BJ (cell line): ENCODE measurements around the gene SNRPF. TPM values are rescaled to one million over a fixed set of nuclear protein-coding genes. Genes with fewer than 3 reads are reported as not detected.

Experiments
- CTCF ChIA-PET: fragments of 350-600 bp; formaldehyde crosslinking; extraction: SDS; loops from one replicate; lab custom pipeline; 2021; ENCODE audit warnings: antibody characterized with exemption, inconsistent platforms; lab: Yijun Ruan, JAX
- POLR2A ChIA-PET: fragments of 300-600 bp; sonication (Branson Sonifier 250); formaldehyde crosslinking; extraction: SDS; loops from one replicate; lab custom pipeline; 2021; ENCODE audit warnings: antibody characterized with exemption; lab: Charles Lee
- DNase-seq: peaks from one replicate; pipeline ENCODE4 v3.0.0-alpha.2; 2011; ENCODE audit warnings: low read depth
- H3K27me3 ChIP-seq: 2 replicates; pipeline ENCODE4 v1.6.0; 2011; ENCODE audit warnings: low read length; ENCODE audit not compliant: control insufficient read depth, insufficient read depth
- H3K36me3 ChIP-seq: 2 replicates; pipeline ENCODE4 v1.5.1; 2011; ENCODE audit warnings: low read length; ENCODE audit not compliant: control insufficient read depth, insufficient read depth
- H3K4me3 ChIP-seq: 2 replicates; pipeline ENCODE4 v1.5.1; 2011; ENCODE audit warnings: low read depth, mild to moderate bottlenecking, control low read depth, low read length
- CTCF ChIP-seq: IDR thresholded peaks from 2 replicates; pipeline ENCODE4 v1.5.1; 2011; ENCODE audit warnings: low read depth, mild to moderate bottlenecking, control low read depth, inconsistent platforms, low read length, moderate library complexity; ENCODE audit not compliant: insufficient read depth
- polyA plus RNA-seq: library from polyadenylated mRNA; depleted of rRNA; stranded (reverse); fragments of >200 nt; gene quantifications from 2 replicates; pipeline ENCODE4 v1.2.3, GENCODE V29; 2011

SNRPF gene
- polyA plus RNA-seq, 1 experiment, result 8.9 TPM

- no peak for DNase-seq
- H3K36me3 ChIP-seq, result no peaks in the 10 kb centered on the region
- POLR2A ChIA-PET, result no interaction called here
- H3K4me3 ChIP-seq, result no peak overlapping the region
- H3K27me3 ChIP-seq, result peaks cover 13% of the 10 kb centered on the region
- TF ChIP-seq CTCF, result no peak
- CTCF ChIA-PET, result no interaction called here
Measured at GRCh38 chr12:95851606-95852005, 7.1 kb upstream of the SNRPF start.

DNA sequence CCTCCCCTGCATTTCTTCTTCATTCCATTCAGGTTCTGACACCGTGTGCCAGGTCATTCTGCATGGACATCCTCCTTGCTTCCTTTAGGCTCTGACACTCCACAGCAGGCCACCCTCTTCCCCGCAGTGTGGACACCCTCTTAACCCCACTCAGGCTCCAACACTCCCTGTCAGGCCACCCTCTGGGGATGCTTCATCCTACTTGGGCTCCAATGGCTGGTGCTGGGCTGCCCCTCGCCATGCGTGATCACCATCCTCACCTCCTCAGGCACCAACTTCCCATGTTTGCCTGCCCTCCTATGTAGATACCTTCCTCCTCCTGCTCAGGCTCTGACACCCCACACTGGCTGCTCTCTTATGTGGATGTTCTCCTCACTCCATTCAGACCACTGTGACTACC, 6.6 kb upstream of the SNRPF start:
- DNase-seq, result no peak
- no peak for TF ChIP-seq CTCF
- Histone ChIP-seq H3K27me3 (peaks cover 10% of the 10 kb centered on the region), H3K36me3 (no peaks in the 10 kb centered on the region), H3K4me3 (no peak overlapping the region)
- POLR2A ChIA-PET, result no interaction called here
- CTCF ChIA-PET, result interaction anchor here (1.3 kb wide), 1 partner anchor 13 kb away, joined by 3 read pairs; no protein-coding TSS in a partner anchor

DNA sequence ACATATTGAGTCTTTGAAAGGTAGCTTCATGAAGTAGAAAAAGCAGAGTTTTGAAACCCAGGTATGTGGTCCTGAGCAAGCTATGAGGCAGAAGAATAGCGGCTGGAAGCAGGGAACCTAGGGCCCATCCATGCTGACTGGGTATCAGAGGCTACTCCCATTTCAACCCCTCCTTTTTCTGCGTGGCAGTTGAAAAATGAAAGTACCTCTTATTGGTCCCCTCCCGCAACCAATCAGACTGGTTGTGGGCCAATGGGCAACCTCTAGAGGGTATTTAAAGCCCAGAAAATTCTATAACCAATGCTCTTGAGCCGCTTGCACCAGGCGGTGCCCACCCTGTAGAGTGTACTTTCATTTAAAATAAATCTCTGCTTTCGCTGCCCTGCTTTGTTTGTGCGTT, 1.6 kb upstream of the SNRPF start:
- CTCF ChIA-PET, result no interaction called here
- DNase-seq, result no peak
- POLR2A ChIA-PET, result no interaction called here
- no peaks in the 10 kb centered on the region for H3K36me3 ChIP-seq
- TF ChIP-seq CTCF, result no peak
- peaks cover 7% of the 10 kb centered on the region for H3K27me3 ChIP-seq
- no peak overlapping the region for H3K4me3 ChIP-seq

DNA sequence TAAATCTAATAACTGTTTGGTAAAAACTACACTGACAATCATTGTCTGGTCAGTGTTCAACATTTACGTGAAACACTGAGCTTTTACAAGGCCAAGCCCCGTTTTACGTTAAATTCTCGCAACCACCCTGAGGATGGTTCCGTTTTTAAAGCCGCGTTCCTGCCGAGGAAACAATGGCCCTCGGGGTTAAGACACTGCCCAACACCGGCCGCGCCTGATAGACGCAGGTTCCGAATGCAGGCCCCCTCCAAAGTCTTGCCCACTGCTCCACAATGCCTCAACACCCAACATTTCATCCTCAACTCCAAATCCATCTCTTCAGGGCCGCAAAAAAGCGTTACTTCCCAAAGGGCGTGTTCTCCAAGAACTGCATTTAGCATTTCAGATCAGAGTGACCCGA, 953 bp upstream of the SNRPF start:
- no peak for DNase-seq
- no peaks in the 10 kb centered on the region for H3K36me3 ChIP-seq
- no peak for TF ChIP-seq CTCF
- H3K27me3 ChIP-seq, result peaks cover 4% of the 10 kb centered on the region
- no peak overlapping the region for H3K4me3 ChIP-seq
- POLR2A ChIA-PET, result no interaction called here
- CTCF ChIA-PET, result no interaction called here

DNA sequence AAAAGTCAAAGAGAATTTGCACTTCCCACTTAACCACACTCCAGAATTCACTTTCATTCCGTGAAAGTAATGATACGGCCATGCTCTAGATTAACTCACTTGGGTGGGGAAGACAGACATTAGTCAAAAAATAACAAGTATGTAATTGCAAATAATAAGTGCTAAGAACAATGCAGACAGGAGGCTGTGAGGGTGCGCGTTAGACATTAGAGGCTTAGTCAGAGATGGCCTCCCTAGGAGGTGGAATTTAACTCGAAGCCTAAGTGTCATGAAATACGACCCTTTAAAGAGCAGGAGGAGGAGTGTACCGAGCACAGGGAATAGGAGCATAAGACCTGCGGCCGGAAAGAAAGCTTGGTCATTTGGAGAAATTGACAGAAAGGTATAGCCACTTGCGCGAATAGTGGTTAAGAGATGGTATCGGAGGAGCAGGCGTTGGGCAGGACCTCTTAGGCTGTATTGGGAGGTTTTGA, 628 bp downstream of the SNRPF start:
- ChIA-PET CTCF (no interaction called here), POLR2A (no interaction called here)
- DNase-seq, result no peak

More for the DNA sequence above, 628 bp downstream of the SNRPF start:
- peak overlapping the region; percentile 55 for H3K4me3 ChIP-seq
- TF ChIP-seq CTCF, result no peak
- no peaks in the 10 kb centered on the region for H3K36me3 ChIP-seq
- H3K27me3 ChIP-seq, result no peaks in the 10 kb centered on the region
